HFF-Myc (cell line): Measurements from ENCODE around the gene FBXO34.
"Not testable (repeated sequence)": the region's sequence is repeated elsewhere in the genome, so short reads cannot be mapped to it uniquely, and the experiment has no call there.

Experiments
- DNase-seq: peaks from one replicate; pipeline ENCODE4 v3.0.0-alpha.2; 2011; ENCODE audit warnings: low read depth; ENCODE audit errors: extremely low read depth
- H3K4me3 ChIP-seq: replicated peaks from 2 replicates; pipeline ENCODE4 v1.5.1; 2011; ENCODE audit warnings: low read depth, mild to moderate bottlenecking, control low read depth, low read length
- TF ChIP-seq, protein P1 (sequence below): IDR thresholded peaks from 2 replicates; pipeline ENCODE4 v1.5.1; 2012; ENCODE audit warnings: mild to moderate bottlenecking, low read depth, low read length, control low read depth; ENCODE audit errors: missing control alignments

FBXO34 gene

DNA sequence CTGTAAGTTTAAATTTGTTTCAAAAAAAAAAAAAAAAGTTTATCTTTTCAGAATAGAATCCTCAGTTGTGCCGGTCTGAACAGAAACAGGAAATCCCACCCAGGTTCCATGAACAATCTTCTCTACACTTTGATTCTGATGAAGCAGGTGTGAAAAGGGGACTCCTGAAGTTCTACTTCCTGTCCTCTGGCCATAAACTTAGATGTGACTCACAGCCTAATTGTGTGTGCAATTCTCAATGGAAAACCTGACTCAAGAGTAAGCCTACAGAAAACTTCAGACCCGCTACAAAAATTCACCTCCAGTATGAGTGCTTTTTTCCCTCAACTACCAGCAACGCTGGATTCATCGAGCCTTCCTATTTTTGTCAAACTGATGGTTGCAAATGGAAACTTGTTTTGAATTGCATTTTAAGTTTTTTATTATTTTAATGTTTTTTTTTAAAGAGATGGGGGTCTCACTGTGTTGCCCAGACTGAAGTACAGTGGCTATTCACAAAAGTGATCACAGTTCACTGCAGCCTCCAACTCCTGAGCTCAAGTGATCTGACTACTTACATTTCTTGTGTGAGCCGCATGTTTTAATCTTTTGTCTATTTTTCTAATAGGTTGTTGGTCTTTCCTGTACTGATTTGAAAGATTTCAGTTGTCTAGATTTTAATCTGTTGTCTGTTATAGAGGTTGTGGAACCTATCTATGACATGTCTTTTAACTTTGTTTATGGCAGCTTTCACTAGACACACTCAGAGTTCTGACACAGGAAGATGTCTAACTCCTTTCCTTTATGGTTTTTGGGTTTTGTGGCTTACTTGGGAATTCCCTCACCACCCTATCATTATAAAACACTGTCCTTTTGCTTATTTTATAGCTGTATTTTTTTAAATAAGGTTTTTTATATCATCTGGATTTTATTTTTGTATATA, 102.8 kb downstream of the FBXO34 start:
- TF ChIP-seq, protein P1, sequence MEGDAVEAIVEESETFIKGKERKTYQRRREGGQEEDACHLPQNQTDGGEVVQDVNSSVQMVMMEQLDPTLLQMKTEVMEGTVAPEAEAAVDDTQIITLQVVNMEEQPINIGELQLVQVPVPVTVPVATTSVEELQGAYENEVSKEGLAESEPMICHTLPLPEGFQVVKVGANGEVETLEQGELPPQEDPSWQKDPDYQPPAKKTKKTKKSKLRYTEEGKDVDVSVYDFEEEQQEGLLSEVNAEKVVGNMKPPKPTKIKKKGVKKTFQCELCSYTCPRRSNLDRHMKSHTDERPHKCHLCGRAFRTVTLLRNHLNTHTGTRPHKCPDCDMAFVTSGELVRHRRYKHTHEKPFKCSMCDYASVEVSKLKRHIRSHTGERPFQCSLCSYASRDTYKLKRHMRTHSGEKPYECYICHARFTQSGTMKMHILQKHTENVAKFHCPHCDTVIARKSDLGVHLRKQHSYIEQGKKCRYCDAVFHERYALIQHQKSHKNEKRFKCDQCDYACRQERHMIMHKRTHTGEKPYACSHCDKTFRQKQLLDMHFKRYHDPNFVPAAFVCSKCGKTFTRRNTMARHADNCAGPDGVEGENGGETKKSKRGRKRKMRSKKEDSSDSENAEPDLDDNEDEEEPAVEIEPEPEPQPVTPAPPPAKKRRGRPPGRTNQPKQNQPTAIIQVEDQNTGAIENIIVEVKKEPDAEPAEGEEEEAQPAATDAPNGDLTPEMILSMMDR: no peak
- no peak for DNase-seq
- H3K4me3 ChIP-seq: no peak overlapping the region

DNA sequence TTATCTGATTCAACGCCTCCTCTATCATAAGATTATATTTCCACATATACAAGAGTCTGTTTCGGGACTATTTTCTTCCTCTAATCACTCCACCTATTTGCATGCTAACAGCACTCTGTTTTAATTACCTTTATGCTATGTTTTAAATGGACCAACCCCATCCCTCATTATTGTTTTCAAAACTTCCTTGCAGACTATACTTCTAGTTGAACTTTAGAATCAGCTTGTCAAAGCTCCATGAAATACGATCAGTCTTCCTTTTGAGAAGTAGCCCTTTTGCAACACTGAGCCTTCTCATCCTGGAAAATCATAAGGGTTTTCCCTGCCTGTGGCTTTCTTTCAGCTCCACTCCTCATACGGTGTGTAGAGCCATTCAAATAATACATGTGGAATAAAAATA, 103.5 kb downstream of the FBXO34 start:
- DNase-seq: no peak
- TF ChIP-seq, protein P1: no peak
- H3K4me3 ChIP-seq: no peak overlapping the region

DNA sequence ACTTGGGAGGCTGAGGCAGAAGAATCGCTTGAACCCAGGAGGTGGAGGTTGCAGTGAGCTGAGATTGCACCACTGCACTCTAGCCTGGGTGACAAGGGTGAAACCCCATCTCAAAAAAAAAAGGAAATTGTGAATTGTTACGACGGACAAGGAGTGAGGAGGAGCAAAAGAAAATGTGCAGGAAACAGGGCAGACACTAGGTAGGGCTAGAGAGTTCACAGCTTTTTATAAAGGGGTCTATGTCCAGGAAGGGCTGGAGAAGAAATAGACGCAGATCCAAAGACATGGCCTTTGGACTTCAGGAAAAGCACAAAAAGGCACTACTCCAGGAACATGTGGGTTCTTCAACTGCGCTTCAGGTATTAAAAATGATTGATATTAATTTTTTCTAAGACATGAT, 106.0 kb downstream of the FBXO34 start:
- no peak for DNase-seq
- no peak overlapping the region for H3K4me3 ChIP-seq
- TF ChIP-seq, protein P1: no peak

DNA sequence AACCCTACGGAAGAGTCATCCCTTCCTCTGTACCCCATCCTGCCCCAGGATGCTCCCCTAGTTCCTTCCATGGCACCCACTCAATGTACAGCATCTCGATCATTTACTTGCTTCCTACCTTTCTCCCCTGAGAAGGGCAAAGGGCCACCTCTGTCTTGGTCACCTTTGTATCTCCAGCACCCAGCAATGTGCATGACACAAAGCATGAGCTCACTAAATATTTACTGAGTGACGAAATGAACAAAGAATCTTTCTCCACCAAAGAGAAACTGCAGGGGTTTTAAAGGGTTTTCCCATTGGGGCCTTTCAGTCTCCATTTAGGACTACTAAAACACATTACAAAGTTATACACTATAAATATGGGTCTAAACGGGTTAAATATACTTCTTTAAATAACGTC, 109.8 kb downstream of the FBXO34 start:
- DNase-seq: no peak
- TF ChIP-seq, protein P1: no peak
- no peak overlapping the region for H3K4me3 ChIP-seq

DNA sequence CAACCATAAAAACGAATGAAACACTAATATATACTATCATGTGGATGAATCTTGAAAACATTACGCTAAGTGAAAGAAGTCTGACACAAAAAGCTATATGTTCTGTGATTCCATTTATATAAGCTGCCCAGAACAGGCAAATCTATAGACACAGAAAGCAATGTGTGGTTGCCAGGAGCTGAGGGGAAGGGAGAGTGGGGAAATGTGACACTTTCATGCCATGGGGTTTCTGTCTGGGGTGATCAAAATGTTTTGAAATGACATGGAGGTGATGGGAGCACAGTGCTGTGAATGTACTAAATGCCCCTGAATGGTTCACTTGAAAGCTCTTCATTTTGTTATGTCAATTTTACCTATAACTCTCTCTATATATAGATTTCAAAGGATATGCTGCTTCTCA, 110.3 kb downstream of the FBXO34 start:
- DNase-seq: no peak
- TF ChIP-seq, protein P1: no peak
- H3K4me3 ChIP-seq: no peak overlapping the region

DNA sequence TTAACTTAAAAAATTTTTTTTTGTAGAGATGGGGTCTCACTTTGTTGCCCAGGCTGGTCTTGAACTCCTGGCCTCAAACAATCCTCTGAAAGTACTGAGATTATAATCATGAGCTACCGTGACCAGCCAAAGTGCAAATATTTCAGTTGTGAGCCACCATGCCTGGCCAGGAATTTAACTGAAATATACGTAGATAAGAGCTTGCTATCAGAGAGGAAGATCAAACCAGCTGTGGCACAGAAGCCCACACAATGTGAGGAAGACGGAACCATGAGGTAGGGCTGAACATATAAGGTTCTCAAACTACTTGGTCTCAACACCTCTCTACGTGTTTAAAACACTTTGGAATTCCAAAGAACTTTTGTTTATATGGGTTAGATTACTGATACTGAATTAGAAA, 111.3 kb downstream of the FBXO34 start:
- H3K4me3 ChIP-seq: no peak overlapping the region
- DNase-seq: no peak
- TF ChIP-seq, protein P1: no peak

DNA sequence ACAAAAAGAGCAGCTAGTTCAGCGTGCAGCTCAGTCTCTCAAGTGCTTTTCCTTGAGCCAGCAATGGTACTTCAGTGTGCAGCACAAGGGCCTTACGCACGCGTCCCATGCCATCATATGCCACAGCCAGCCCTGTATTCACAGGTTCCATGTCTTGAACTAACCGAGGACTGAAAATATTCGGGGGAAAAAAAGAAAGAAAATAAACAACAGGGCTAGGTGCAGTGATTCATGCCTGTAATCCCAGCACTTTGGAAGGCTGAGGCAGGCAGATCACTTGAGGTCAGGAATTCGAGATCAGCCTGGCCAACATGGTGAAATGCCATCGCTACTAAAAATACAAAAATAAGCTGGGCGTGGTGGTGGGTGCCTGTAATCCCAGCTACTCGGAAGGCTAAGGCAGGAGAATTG, 111.8 kb downstream of the FBXO34 start:
- not testable (repeated sequence) for DNase-seq, H3K4me3 ChIP-seq
